ENCODE results near the gene MND1. TPM values are rescaled to one million over a fixed set of nuclear protein-coding genes. Genes with fewer than 3 reads are reported as not detected.

The MND1 gene
- total RNA-seq, 2 donors from 2014 or later: 15.4 to 30.3 TPM

- no peak for DNase-seq
- H3K4me1 ChIP-seq (ENCODE audit: control insufficient read depth, insufficient read depth, low read length): no peaks in the 10 kb centered on the region
- no peak overlapping the region for H3K27ac ChIP-seq (ENCODE audit: low read depth, low read length)
- no peaks in the 10 kb centered on the region for H3K4me1 Mint-ChIP-seq
- H3K4me3 Mint-ChIP-seq: no peak overlapping the region
- H3K4me3 ChIP-seq (ENCODE audit: low read length): no peak overlapping the region
- H3K9ac ChIP-seq (ENCODE audit: extremely low read depth, low read length, poor library complexity, severe bottlenecking): no peak overlapping the region
- no peaks in the 10 kb centered on the region for H3K27me3 ChIP-seq (ENCODE audit: control insufficient read depth, insufficient read depth, low read length, poor library complexity, severe bottlenecking)
- H3K27me3 Mint-ChIP-seq (ENCODE audit: insufficient read depth): no peaks in the 10 kb centered on the region
- WGBS, 2 experiments (ENCODE audit: insufficient coverage in 1 of 2, insufficient read length in 1 of 2): 91% methylated on average over 4 of the region's 4 CpGs; no CpG with 5 or more reads in 1 of the 2 experiments
- no peak overlapping the region for H3K27ac Mint-ChIP-seq
- no peaks in the 10 kb centered on the region for H3K36me3 Mint-ChIP-seq (ENCODE audit: low read depth)
- H3K9me3 Mint-ChIP-seq: no peaks in the 10 kb centered on the region
- no peaks in the 10 kb centered on the region for H3K36me3 ChIP-seq (ENCODE audit: control insufficient read depth, insufficient read depth, low read length)
- H3K9me3 ChIP-seq (ENCODE audit: control insufficient read depth, low read length): no peaks in the 10 kb centered on the region
- TF ChIP-seq, protein P1, sequence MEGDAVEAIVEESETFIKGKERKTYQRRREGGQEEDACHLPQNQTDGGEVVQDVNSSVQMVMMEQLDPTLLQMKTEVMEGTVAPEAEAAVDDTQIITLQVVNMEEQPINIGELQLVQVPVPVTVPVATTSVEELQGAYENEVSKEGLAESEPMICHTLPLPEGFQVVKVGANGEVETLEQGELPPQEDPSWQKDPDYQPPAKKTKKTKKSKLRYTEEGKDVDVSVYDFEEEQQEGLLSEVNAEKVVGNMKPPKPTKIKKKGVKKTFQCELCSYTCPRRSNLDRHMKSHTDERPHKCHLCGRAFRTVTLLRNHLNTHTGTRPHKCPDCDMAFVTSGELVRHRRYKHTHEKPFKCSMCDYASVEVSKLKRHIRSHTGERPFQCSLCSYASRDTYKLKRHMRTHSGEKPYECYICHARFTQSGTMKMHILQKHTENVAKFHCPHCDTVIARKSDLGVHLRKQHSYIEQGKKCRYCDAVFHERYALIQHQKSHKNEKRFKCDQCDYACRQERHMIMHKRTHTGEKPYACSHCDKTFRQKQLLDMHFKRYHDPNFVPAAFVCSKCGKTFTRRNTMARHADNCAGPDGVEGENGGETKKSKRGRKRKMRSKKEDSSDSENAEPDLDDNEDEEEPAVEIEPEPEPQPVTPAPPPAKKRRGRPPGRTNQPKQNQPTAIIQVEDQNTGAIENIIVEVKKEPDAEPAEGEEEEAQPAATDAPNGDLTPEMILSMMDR (conservative IDR thresholded peaks at IDR 0.05): no peak
These were observed 81.9 kb downstream of the MND1 start for GRCh38 chr4:153426207-153426885.

DNA sequence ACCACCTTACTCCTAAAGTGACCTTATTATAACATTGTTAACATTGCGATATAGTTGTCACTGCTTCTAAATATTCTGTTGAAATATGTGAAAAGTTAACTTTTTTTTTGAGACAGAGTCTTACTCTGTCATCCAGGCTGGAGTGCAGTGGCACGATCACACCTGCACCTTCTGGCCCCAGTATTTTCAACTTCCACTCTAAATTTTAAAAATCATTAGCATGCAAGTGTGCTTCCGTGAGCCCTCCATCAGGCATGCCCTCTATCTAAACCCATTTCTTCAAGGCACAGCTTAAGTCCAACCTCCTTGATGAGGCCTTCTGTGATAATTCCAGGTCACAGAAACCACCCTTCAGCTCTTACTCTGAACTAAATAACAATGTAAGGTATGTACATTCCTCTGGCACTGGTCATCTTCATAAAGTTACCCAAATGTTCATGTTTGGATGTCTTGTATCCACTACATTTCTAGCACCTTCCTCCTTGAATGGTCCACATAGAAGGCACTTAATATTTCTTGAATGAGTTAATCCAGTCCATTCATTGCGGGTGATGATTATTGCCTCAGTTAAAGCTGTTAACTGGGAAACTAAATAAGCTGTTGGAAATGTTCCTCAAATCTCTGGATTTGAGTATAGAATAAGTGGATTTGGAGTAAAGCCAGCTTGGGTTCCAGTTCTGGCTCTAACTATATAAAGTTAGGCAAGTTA, 83.0 kb downstream of the MND1 start:
- Histone ChIP-seq H3K27me3 (ENCODE audit: control insufficient read depth, insufficient read depth, low read length, poor library complexity, severe bottlenecking) (no peaks in the 10 kb centered on the region), H3K36me3 (ENCODE audit: control insufficient read depth, insufficient read depth, low read length) (no peaks in the 10 kb centered on the region), H3K4me1 (ENCODE audit: control insufficient read depth, insufficient read depth, low read length) (no peaks in the 10 kb centered on the region), H3K27ac (ENCODE audit: low read depth, low read length) (no peak overlapping the region), H3K4me3 (ENCODE audit: low read length) (no peak overlapping the region), H3K9ac (ENCODE audit: extremely low read depth, low read length, poor library complexity, severe bottlenecking) (no peak overlapping the region), H3K9me3 (ENCODE audit: control insufficient read depth, low read length) (no peaks in the 10 kb centered on the region)
- H3K4me3 Mint-ChIP-seq: no peak overlapping the region
- H3K27ac Mint-ChIP-seq: no peak overlapping the region
- TF ChIP-seq, protein P1 (conservative IDR thresholded peaks at IDR 0.05): no peak
- no peaks in the 10 kb centered on the region for H3K27me3 Mint-ChIP-seq (ENCODE audit: insufficient read depth)
- H3K9me3 Mint-ChIP-seq: no peaks in the 10 kb centered on the region
- no peaks in the 10 kb centered on the region for H3K4me1 Mint-ChIP-seq
- H3K36me3 Mint-ChIP-seq (ENCODE audit: low read depth): no peaks in the 10 kb centered on the region
- DNase-seq: no peak
- WGBS, 2 experiments (ENCODE audit: insufficient coverage in 1 of 2, insufficient read length in 1 of 2): 93 to 96% methylated on average over 3 to 4 of the region's 4 CpGs

DNA sequence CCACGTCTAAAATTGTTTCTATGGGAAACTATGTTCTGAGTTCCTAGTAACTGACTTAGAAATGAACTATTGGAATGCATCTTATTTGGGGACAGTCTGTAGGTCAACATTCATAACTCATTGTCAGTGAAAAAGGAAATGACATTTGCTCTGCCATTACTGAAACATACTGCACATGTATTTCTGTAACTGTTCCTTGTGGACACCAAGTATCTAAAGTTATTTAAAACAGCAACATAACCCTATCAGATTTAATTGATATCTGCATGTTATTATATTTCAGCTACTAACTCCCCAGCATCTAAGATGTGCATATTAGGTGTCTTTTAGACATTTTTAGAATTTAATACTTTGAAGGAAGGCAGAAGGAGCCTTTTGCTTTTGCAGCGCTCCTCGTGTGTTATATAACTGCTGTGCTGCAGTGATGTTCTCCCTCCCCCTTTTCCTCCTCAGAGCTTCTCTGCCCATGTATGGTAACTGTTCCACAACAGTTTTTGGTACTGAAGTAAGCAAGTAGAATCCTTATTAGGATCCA, 84.5 kb downstream of the MND1 start:
- WGBS, 2 experiments (ENCODE audit: insufficient coverage in 1 of 2, insufficient read length in 1 of 2): 74 to 89% methylated on average over 3 of the region's 3 CpGs
- Histone ChIP-seq H3K9ac (ENCODE audit: extremely low read depth, low read length, poor library complexity, severe bottlenecking) (no peak overlapping the region), H3K4me3 (ENCODE audit: low read length) (no peak overlapping the region), H3K27ac (ENCODE audit: low read depth, low read length) (no peak overlapping the region), H3K36me3 (ENCODE audit: control insufficient read depth, insufficient read depth, low read length) (no peaks in the 10 kb centered on the region), H3K27me3 (ENCODE audit: control insufficient read depth, insufficient read depth, low read length, poor library complexity, severe bottlenecking) (no peaks in the 10 kb centered on the region), H3K9me3 (ENCODE audit: control insufficient read depth, low read length) (no peaks in the 10 kb centered on the region), H3K4me1 (ENCODE audit: control insufficient read depth, insufficient read depth, low read length) (no peaks in the 10 kb centered on the region)
- Mint-ChIP-seq H3K27ac (no peak overlapping the region), H3K4me1 (no peaks in the 10 kb centered on the region), H3K9me3 (no peaks in the 10 kb centered on the region), H3K4me3 (no peak overlapping the region), H3K27me3 (ENCODE audit: insufficient read depth) (no peaks in the 10 kb centered on the region), H3K36me3 (ENCODE audit: low read depth) (no peaks in the 10 kb centered on the region)
- no peak for DNase-seq
- TF ChIP-seq, protein P1 (conservative IDR thresholded peaks at IDR 0.05): no peak
